H9 (cell line): ENCODE results near the gene NCBP1. TPM values are rescaled to one million over a fixed set of nuclear protein-coding genes. Genes with fewer than 3 reads are reported as not detected.

Experiments used
- DNase-seq: peaks from one replicate; pipeline ENCODE4 v3.0.0-alpha.2; 2017
- H2AFZ ChIP-seq: one replicate; pipeline ENCODE4 v1.6.1; 2013; ENCODE audit warnings: mild to moderate bottlenecking, low read length, control low read depth, moderate library complexity
- H2AK5ac ChIP-seq: 2 replicates; pipeline ENCODE4 v1.6.1; 2013; ENCODE audit warnings: low read length, control low read depth, mixed read lengths; ENCODE audit not compliant: insufficient read length
- H2BK120ac ChIP-seq: one replicate; pipeline ENCODE4 v1.6.1; 2013; ENCODE audit warnings: low read depth, mild to moderate bottlenecking, low read length, control low read depth, inconsistent platforms; ENCODE audit not compliant: poor library complexity, severe bottlenecking
- H2BK12ac ChIP-seq: 2 replicates; pipeline ENCODE4 v1.6.1; 2013; ENCODE audit warnings: low read length, control low read depth, mixed read lengths, low read depth; ENCODE audit not compliant: insufficient read length
- H2BK15ac ChIP-seq: 2 replicates; pipeline ENCODE4 v1.6.1; 2013; ENCODE audit warnings: low read depth, low read length, control low read depth
- H2BK20ac ChIP-seq: one replicate; pipeline ENCODE4 v1.6.1; 2013; ENCODE audit warnings: low read depth, mild to moderate bottlenecking, low read length, control low read depth, inconsistent platforms; ENCODE audit not compliant: poor library complexity, severe bottlenecking
- H2BK5ac ChIP-seq: 2 replicates; pipeline ENCODE4 v1.6.1; 2013; ENCODE audit warnings: low read length, control low read depth, mixed read lengths; ENCODE audit not compliant: insufficient read length
- H3K14ac ChIP-seq: 2 replicates; pipeline ENCODE4 v1.6.1; 2013; ENCODE audit warnings: low read length, control low read depth; ENCODE audit not compliant: insufficient read depth
- H3K18ac ChIP-seq: 2 replicates; pipeline ENCODE4 v1.6.1; 2013; ENCODE audit warnings: low read depth, mild to moderate bottlenecking, mixed read lengths, low read length, control low read depth; ENCODE audit not compliant: insufficient read length
- H3K23ac ChIP-seq: 2 replicates; pipeline ENCODE4 v1.6.1; 2013; ENCODE audit warnings: low read length, control low read depth, mixed read lengths, low read depth; ENCODE audit not compliant: insufficient read length
- H3K23me2 ChIP-seq: 2 replicates; pipeline ENCODE4 v1.6.1; 2013; ENCODE audit warnings: low read depth, mild to moderate bottlenecking, mixed read lengths, low read length, control low read depth; ENCODE audit not compliant: insufficient read length, poor library complexity, severe bottlenecking
- H3K27ac ChIP-seq: 2 replicates; pipeline ENCODE4 v1.5.1; 2013; ENCODE audit warnings: low read length, control low read depth, mixed read lengths, low read depth; ENCODE audit not compliant: insufficient read length
- H3K27me3 ChIP-seq: 2 replicates; pipeline ENCODE4 v1.6.1; 2013; ENCODE audit warnings: low read length, control low read depth, inconsistent platforms; ENCODE audit not compliant: insufficient read depth
- H3K4ac ChIP-seq: 2 replicates; pipeline ENCODE4 v1.6.1; 2013; ENCODE audit warnings: low read depth, mild to moderate bottlenecking, control low read depth, inconsistent platforms, low read length, moderate library complexity
- H3K4me1 ChIP-seq: 2 replicates; pipeline ENCODE4 v1.6.1; 2013; ENCODE audit warnings: low read length, control low read depth, inconsistent platforms; ENCODE audit not compliant: insufficient read depth
- H3K4me2 ChIP-seq: 2 replicates; pipeline ENCODE4 v1.6.1; 2013; ENCODE audit warnings: low read length, control low read depth, mixed read lengths; ENCODE audit not compliant: insufficient read length, insufficient read depth
- H3K56ac ChIP-seq: 2 replicates; pipeline ENCODE4 v1.6.1; 2013; ENCODE audit warnings: low read depth, mild to moderate bottlenecking, mixed read lengths, low read length, control low read depth; ENCODE audit not compliant: insufficient read length
- H3K79me1 ChIP-seq: 2 replicates; pipeline ENCODE4 v1.6.1; 2013; ENCODE audit warnings: low read depth, mild to moderate bottlenecking, moderate library complexity, low read length, control low read depth, inconsistent platforms; ENCODE audit not compliant: insufficient read depth, poor library complexity, severe bottlenecking
- H3K79me2 ChIP-seq: 2 replicates; pipeline ENCODE4 v1.6.1; 2013; ENCODE audit warnings: low read length, control low read depth, inconsistent platforms; ENCODE audit not compliant: insufficient read depth
- H3K9ac ChIP-seq: 2 replicates; pipeline ENCODE4 v1.6.1; 2013; ENCODE audit warnings: low read length, control low read depth, mixed read lengths; ENCODE audit not compliant: insufficient read length; ENCODE audit errors: extremely low read depth
- H3K9me3 ChIP-seq: one replicate; pipeline ENCODE4 v1.6.1; 2013; ENCODE audit warnings: low read depth, low read length, inconsistent platforms; ENCODE audit not compliant: control insufficient read depth
- H3T11ph ChIP-seq: one replicate; pipeline ENCODE4 v1.6.1; 2013; ENCODE audit warnings: mild to moderate bottlenecking, low read length, control low read depth, inconsistent platforms
- H4K20me1 ChIP-seq: one replicate; pipeline ENCODE4 v1.6.1; 2013; ENCODE audit not compliant: control insufficient read depth, insufficient read length, insufficient read depth
- H4K5ac ChIP-seq: 2 replicates; pipeline ENCODE4 v1.6.1; 2013; ENCODE audit warnings: low read depth, mild to moderate bottlenecking, mixed read lengths, low read length, control low read depth; ENCODE audit not compliant: insufficient read length
- H4K8ac ChIP-seq: replicated peaks from 2 replicates; pipeline ENCODE4 v1.6.1; 2013; ENCODE audit warnings: low read length, control low read depth, mixed read lengths, low read depth; ENCODE audit not compliant: insufficient read length
- H4K91ac ChIP-seq: 2 replicates; pipeline ENCODE4 v1.6.1; 2013; ENCODE audit warnings: low read depth, mild to moderate bottlenecking, moderate library complexity, mixed read lengths, low read length, control low read depth; ENCODE audit not compliant: insufficient read length
- H3K27ac Mint-ChIP-seq, 3 experiments: 2 replicates in 2 of 3; 3 replicates in 1 of 3; pipeline ENCODE4 v1.8.0; 2020 to 2021; ENCODE audit warnings: mixed read lengths in 3 of 3, mild to moderate bottlenecking in 1 of 3, moderate library complexity in 1 of 3
- H3K27me3 Mint-ChIP-seq: 2 replicates; pipeline ENCODE4 v1.8.0; 2021; ENCODE audit warnings: low read depth, mild to moderate bottlenecking, moderate library complexity, mixed read lengths
- H3K36me3 Mint-ChIP-seq, 3 experiments: 2 replicates in 2 of 3; 3 replicates in 1 of 3; pipeline ENCODE4 v1.8.0; 2020 to 2021; ENCODE audit warnings: low read depth in 3 of 3, mixed read lengths in 3 of 3; ENCODE audit not compliant: insufficient read depth in 1 of 3
- H3K4me1 Mint-ChIP-seq, 2 experiments: 2 replicates each; pipeline ENCODE4 v1.8.0; 2020; ENCODE audit warnings: mixed read lengths in 2 of 2
- H3K4me3 Mint-ChIP-seq, 2 experiments: 2 replicates in 1 of 2; 3 replicates in 1 of 2; pipeline ENCODE4 v1.8.0; 2020 to 2021; ENCODE audit warnings: mild to moderate bottlenecking in 2 of 2, mixed read lengths in 2 of 2, moderate library complexity in 1 of 2
- H3K9me3 Mint-ChIP-seq, 2 experiments: 2 replicates in 1 of 2; 3 replicates in 1 of 2; pipeline ENCODE4 v1.8.0; 2020; ENCODE audit warnings: mild to moderate bottlenecking in 2 of 2, mixed read lengths in 2 of 2, moderate library complexity in 1 of 2
- CTCF ChIP-seq: fragments of 200-600 bp; sonication (generic); conservative IDR thresholded peaks from 3 replicates; pipeline ENCODE4 v1.8.0; 2021; ENCODE audit warnings: antibody characterized with exemption, mild to moderate bottlenecking
- whole genome bisulfite sequencing: extraction: QIAGEN DNeasy Blood & Tissue Kit; methylation state at CpG from one replicate; pipeline ENCODE4 v1.1.7; 2013; ENCODE audit warnings: missing lambda C conversion rate, low lambda C conversion rate, mixed read lengths; ENCODE audit not compliant: insufficient read length; ENCODE audit errors: extremely low coverage; 5-methylcytosine and 5-hydroxymethylcytosine counted together
- total RNA-seq: library from RNA; stranded (reverse); gene quantifications from 2 replicates; pipeline ENCODE4 v1.2.1, GENCODE V29; 2021

Gene NCBP1
- total RNA-seq, 1 experiment from 2014 or later = 55.7 TPM

- H3K4me3 Mint-ChIP-seq = no peak overlapping the region
- no peak overlapping the region for H4K91ac ChIP-seq
- H3K36me3 Mint-ChIP-seq = peaks cover 27 to 82% (median 56%) of the 10 kb centered on the region in 3 experiments; a peak in 6 of 7 replicates
Observed at GRCh38 chr9:97651646-97652045, 18.0 kb downstream of the NCBP1 start.

More at GRCh38 chr9:97651646-97652045, 18.0 kb downstream of the NCBP1 start:
- Histone ChIP-seq H3K9ac (no peak overlapping the region), H4K5ac (no peak overlapping the region), H3K4me2 (no peak overlapping the region), H4K20me1 (no peaks in the 10 kb centered on the region), H3K14ac (no peak overlapping the region), H2BK12ac (no peak overlapping the region), H3K79me1 (no peaks in the 10 kb centered on the region), H2BK120ac (no peak overlapping the region), H3K23me2 (no peaks in the 10 kb centered on the region), H3K4ac (no peak overlapping the region), H3K56ac (no peak overlapping the region), H3K79me2 (no peaks in the 10 kb centered on the region), H3K18ac (no peak overlapping the region), H3T11ph (no peak overlapping the region), H2BK20ac (no peak overlapping the region), H3K9me3 (no peaks in the 10 kb centered on the region), H4K8ac (no peak overlapping the region), H2AK5ac (no peak overlapping the region), H3K23ac (no peak overlapping the region), H2BK5ac (no peak overlapping the region), H3K27me3 (no peaks in the 10 kb centered on the region), H3K27ac (no peak overlapping the region), H2AFZ (no peak overlapping the region), H3K4me1 (no peaks in the 10 kb centered on the region), H2BK15ac (no peak overlapping the region)
- no peak for TF ChIP-seq CTCF
- no peaks in the 10 kb centered on the region for H3K4me1 Mint-ChIP-seq
- no peak for DNase-seq
- H3K27ac Mint-ChIP-seq = no peak overlapping the region
- no peaks in the 10 kb centered on the region for H3K9me3 Mint-ChIP-seq
- WGBS = no CpG with 5 or more reads among the region's 3 CpGs
- H3K27me3 Mint-ChIP-seq = no peaks in the 10 kb centered on the region
